HCT116 (cell line): ENCODE measurements around the gene EPHA3. TPM values are rescaled to one million over a fixed set of nuclear protein-coding genes. Genes with fewer than 3 reads are reported as not detected.

Experiments used
- ATAC-seq: fragments of 200-7000 bp; cut with Tn5 transposase; 2 replicates; pipeline ENCODE4 v1.9.1; 2020; ENCODE audit warnings: mild to moderate bottlenecking, moderate library complexity
- BruUV-seq: library from RNA; stranded (reverse); fragments of 400-500 nt; replicated peaks from 2 replicates; lab custom pipeline; 2021; lab: Mats Ljungman, UMichigan
- CTCF ChIA-PET: fragments of 300-600 bp; sonication (Branson Sonifier 250); formaldehyde crosslinking; loops from one replicate; lab custom pipeline; 2021; ENCODE audit warnings: antibody characterized with exemption; lab: Charles Lee
- POLR2A ChIA-PET: fragments of 300-600, 350-600 bp; sonication (Branson Sonifier 250); formaldehyde crosslinking; loops from one replicate; lab custom pipeline; 2021; ENCODE audit warnings: antibody characterized with exemption; lab: Charles Lee
- RAD21 ChIA-PET, 2 experiments: fragments of 300-600 bp; sonication (Branson Sonifier 250); formaldehyde crosslinking; loops; one replicate each; lab custom pipeline; 2023; ENCODE audit warnings: low total read pairs in 2 of 2; ENCODE audit not compliant: uncharacterized antibody in 2 of 2, unreplicated experiment in 2 of 2, low non-redundant PET in 1 of 2; lab: Charles Lee
- DNase-seq: peaks from one replicate; pipeline ENCODE4 v3.0.0-alpha.2; 2010; ENCODE audit warnings: low read depth, low spot score
- H2AFZ ChIP-seq: fragments of 200-600 bp; shearing (Covaris generic), sonication (generic); 2 replicates; pipeline ENCODE4 v1.6.1; 2017; ENCODE audit warnings: low read depth, mixed run types, mixed read lengths, antibody characterized with exemption, low read length; ENCODE audit not compliant: poor library complexity, severe bottlenecking
- H3K27ac ChIP-seq: 2 replicates; pipeline ENCODE4 v1.5.1; 2012; ENCODE audit warnings: low read depth, low read length
- H3K27me3 ChIP-seq: fragments of 200-600 bp; sonication (generic); 2 replicates; pipeline ENCODE4 v1.6.1; 2016; ENCODE audit warnings: mixed run types, low read length, mixed read lengths; ENCODE audit not compliant: insufficient read depth
- H3K36me3 ChIP-seq, 2 experiments: fragments of 200-500 bp in 1 of 2; fragments of 200-600 bp in 1 of 2; sonication (Bioruptor generic) in 1 of 2; sonication (generic) in 1 of 2; 2 replicates each; pipeline versions ENCODE4 v1.5.1 to v1.6.1; 2014 to 2016; ENCODE audit warnings: low read length in 2 of 2, inconsistent platforms in 1 of 2, mixed read lengths in 1 of 2, mixed run types in 1 of 2; ENCODE audit not compliant: insufficient read depth in 2 of 2, control insufficient read depth in 1 of 2
- H3K4me1 ChIP-seq, 2 experiments: fragments of 200-600 bp in 1 of 2; sonication (generic) in 1 of 2; 2 replicates each; pipeline versions ENCODE4 v1.5.1 to v1.6.1; 2012 to 2017; ENCODE audit warnings: low read length in 2 of 2, inconsistent platforms in 1 of 2, mild to moderate bottlenecking in 1 of 2, mixed read lengths in 1 of 2, mixed run types in 1 of 2, moderate library complexity in 1 of 2; ENCODE audit not compliant: insufficient read depth in 2 of 2, control insufficient read depth in 1 of 2
- H3K4me2 ChIP-seq: fragments of 200-600 bp; sonication (generic); 2 replicates; pipeline ENCODE4 v1.6.1; 2017; ENCODE audit warnings: mixed run types, low read length, mixed read lengths
- H3K4me3 ChIP-seq, 2 experiments: fragments of 200-600 bp in 1 of 2; sonication (generic) in 1 of 2; replicated peaks in 1 of 2; 2 replicates each; pipeline ENCODE4 v1.5.1; 2011 to 2016; ENCODE audit warnings: low read length in 2 of 2, control low read depth in 1 of 2, low read depth in 1 of 2, mild to moderate bottlenecking in 1 of 2, mixed read lengths in 1 of 2, mixed run types in 1 of 2
- H3K79me2 ChIP-seq: fragments of 200-600 bp; sonication (generic); 2 replicates; pipeline ENCODE4 v1.6.1; 2017; ENCODE audit warnings: mild to moderate bottlenecking, mixed run types, low read length, moderate library complexity, mixed read lengths; ENCODE audit not compliant: insufficient read depth
- H3K9ac ChIP-seq: fragments of 200-600 bp; sonication (generic); 2 replicates; pipeline ENCODE4 v1.6.1; 2016; ENCODE audit warnings: low read length, mixed read lengths
- H3K9me2 ChIP-seq: fragments of 200-600 bp; sonication (generic), shearing (Covaris generic); 2 replicates; pipeline ENCODE4 v1.6.1; 2017; ENCODE audit warnings: mixed run types, mild to moderate bottlenecking, moderate library complexity; ENCODE audit not compliant: insufficient read depth
- H3K9me3 ChIP-seq, 2 experiments: fragments of 200-500 bp in 1 of 2; fragments of 200-600 bp in 1 of 2; sonication (Bioruptor generic) in 1 of 2; sonication (generic) in 1 of 2; 2 replicates each; pipeline ENCODE4 v1.6.1; 2014 to 2017; ENCODE audit warnings: low read length in 2 of 2, mixed read lengths in 2 of 2, inconsistent platforms in 1 of 2, low read depth in 1 of 2, mild to moderate bottlenecking in 1 of 2, mixed run types in 1 of 2, moderate library complexity in 1 of 2; ENCODE audit not compliant: control insufficient read depth in 1 of 2, insufficient read depth in 1 of 2
- H4K20me1 ChIP-seq: fragments of 200-600 bp; sonication (generic), shearing (Covaris generic); 2 replicates; pipeline ENCODE4 v1.6.1; 2017; ENCODE audit warnings: mixed run types, mild to moderate bottlenecking, moderate library complexity; ENCODE audit not compliant: insufficient read depth
- CBX3 ChIP-seq: IDR thresholded peaks from 2 replicates; pipeline ENCODE4 v1.6.1; 2012; ENCODE audit warnings: low read depth
- CTCF ChIP-seq, 3 experiments: fragments of 200-600 bp in 1 of 3; sonication (generic) in 1 of 3; IDR thresholded peaks in 2 of 3; conservative IDR thresholded peaks in 1 of 3; 2 replicates each; pipeline ENCODE4 v1.5.1; 2012 to 2017; ENCODE audit warnings: low read depth in 2 of 3, low read length in 2 of 3, antibody characterized with exemption in 1 of 3, borderline replicate concordance in 1 of 3, control low read depth in 1 of 3, mild to moderate bottlenecking in 1 of 3, mixed read lengths in 1 of 3, mixed run types in 1 of 3, moderate library complexity in 1 of 3; ENCODE audit not compliant: insufficient read depth in 1 of 3
- EGR1 ChIP-seq: IDR thresholded peaks from 2 replicates; pipeline ENCODE4 v1.6.1; 2012; ENCODE audit warnings: low read depth
- ELF1 ChIP-seq: IDR thresholded peaks from 2 replicates; pipeline ENCODE4 v1.6.1; 2012; ENCODE audit warnings: low read depth, borderline replicate concordance
- FOSL1 ChIP-seq: IDR thresholded peaks from 2 replicates; pipeline ENCODE4 v1.6.1; 2012; ENCODE audit warnings: low read depth
- JUND ChIP-seq: IDR thresholded peaks from 2 replicates; pipeline ENCODE4 v1.6.1; 2012
- RAD21 ChIP-seq: IDR thresholded peaks from 2 replicates; pipeline ENCODE4 v1.6.1; 2012; ENCODE audit warnings: low read depth, mild to moderate bottlenecking
- SIN3A ChIP-seq: IDR thresholded peaks from 2 replicates; pipeline ENCODE4 v1.6.1; 2012; ENCODE audit warnings: low read depth
- SP1 ChIP-seq: IDR thresholded peaks from 2 replicates; pipeline ENCODE4 v1.6.1; 2012; ENCODE audit warnings: low read depth
- SRF ChIP-seq: IDR thresholded peaks from 2 replicates; pipeline ENCODE4 v1.6.1; 2012; ENCODE audit warnings: low read depth
- TCF7L2 ChIP-seq: IDR thresholded peaks from 2 replicates; pipeline ENCODE4 v1.7.0; 2011; ENCODE audit warnings: borderline replicate concordance, inconsistent platforms; ENCODE audit not compliant: insufficient read depth, insufficient read length; ENCODE audit errors: extremely low read depth
- YY1 ChIP-seq: IDR thresholded peaks from 2 replicates; pipeline ENCODE4 v1.6.1; 2011; ENCODE audit warnings: low read length, low read depth, moderate library complexity, mild to moderate bottlenecking; ENCODE audit not compliant: insufficient replicate concordance; ENCODE audit errors: extremely low read depth
- ZFX ChIP-seq: fragments of 450-650 bp; IDR thresholded peaks from 2 replicates; pipeline ENCODE4 v1.6.1; 2017
- ZNF274 ChIP-seq: fragments of 200-500 bp; sonication (Bioruptor generic); IDR thresholded peaks from 2 replicates; pipeline ENCODE4 v1.6.1; 2014; ENCODE audit warnings: mild to moderate bottlenecking, low read depth, low read length, inconsistent platforms
- intact Hi-C: fragments of 100-400 bp; cut with micrococcal nuclease; formaldehyde crosslinking; loops from 2 replicates; pipeline ENCODE4 v1.10.0; 2022
- total RNA-seq: library from RNA; stranded (reverse); gene quantifications from one replicate; pipeline ENCODE4 v1.2.1, GENCODE V29; 2021; ENCODE audit not compliant: unreplicated experiment
- TF ChIP-seq, protein P1 (sequence below): IDR thresholded peaks from 2 replicates; pipeline ENCODE4 v1.6.1; 2012; ENCODE audit warnings: low read depth

EPHA3 gene
- total RNA-seq, 1 experiment from 2014 or later, result not detected

DNA sequence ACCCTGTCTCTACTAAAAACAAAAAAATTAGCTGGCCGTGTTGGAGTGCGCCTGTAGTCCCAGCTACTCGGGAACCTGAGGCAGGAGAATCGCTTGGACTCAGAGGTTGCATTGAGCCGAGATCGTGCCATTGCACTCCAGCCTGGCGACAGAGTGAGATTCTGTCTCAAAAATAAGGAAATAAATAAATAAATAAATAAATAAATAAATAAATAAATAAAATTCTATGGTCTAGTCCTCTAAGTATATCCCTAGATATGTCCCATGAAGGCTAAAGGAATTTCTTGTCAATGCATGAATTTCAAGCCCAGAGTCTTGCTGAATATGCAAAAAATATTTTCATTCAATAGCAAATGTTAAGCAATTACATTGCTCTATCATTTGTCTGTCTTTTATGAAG, 149.0 kb downstream of the EPHA3 start:
- no peaks in the 10 kb centered on the region for H3K9me2 ChIP-seq
- no peaks in the 10 kb centered on the region for H3K36me3 ChIP-seq
- peaks cover 0 to 24% of the 10 kb centered on the region in 2 experiments; a peak in 2 of 4 replicates for H3K9me3 ChIP-seq
- DNase-seq (no peak), ATAC-seq (no peak)
- POLR2A ChIA-PET, result no interaction called here
- H3K4me3 ChIP-seq, result no peak overlapping the region
- no peak overlapping the region for H2AFZ ChIP-seq
- CTCF ChIA-PET, result no interaction called here
- no peak for TF ChIP-seq TCF7L2
- TF ChIP-seq SIN3A, result no peak
- TF ChIP-seq, all 23 proteins: peak for 0
- BruUV-seq, result no TSS peak
- no peaks in the 10 kb centered on the region for H4K20me1 ChIP-seq
- no peak overlapping the region for H3K27ac ChIP-seq
- no peak overlapping the region for H3K9ac ChIP-seq
- H3K4me1 ChIP-seq, result no peaks in the 10 kb centered on the region
- no peak overlapping the region for H3K4me2 ChIP-seq
- no peaks in the 10 kb centered on the region for H3K27me3 ChIP-seq
- intact Hi-C loops, result no loop called here
- no peaks in the 10 kb centered on the region for H3K79me2 ChIP-seq
- RAD21 ChIA-PET, result no interaction called here

DNA sequence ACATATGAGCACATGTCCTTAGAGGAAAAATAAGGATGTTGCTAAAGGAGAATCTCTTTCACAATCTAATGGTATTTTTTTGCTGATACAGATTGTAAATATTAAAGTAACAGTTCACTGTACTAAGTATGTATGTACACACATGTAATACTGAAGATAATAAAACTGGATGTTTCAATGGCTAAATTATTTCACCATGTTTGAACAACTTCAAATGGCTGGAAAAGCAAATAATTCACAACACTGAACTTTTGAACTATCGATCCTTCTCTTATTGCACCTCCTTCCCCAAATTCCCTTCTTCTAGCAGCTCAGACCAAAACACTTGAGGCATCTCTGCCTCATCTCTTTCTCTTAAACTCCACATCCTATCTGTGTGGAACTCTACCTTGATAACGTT, 149.5 kb downstream of the EPHA3 start:
- Histone ChIP-seq H3K9ac (no peak overlapping the region), H3K27ac (no peak overlapping the region), H3K4me2 (no peak overlapping the region), H3K27me3 (no peaks in the 10 kb centered on the region), H3K9me2 (no peaks in the 10 kb centered on the region), H2AFZ (no peak overlapping the region), H3K4me1 (no peaks in the 10 kb centered on the region), H4K20me1 (no peaks in the 10 kb centered on the region)
- no TSS peak for BruUV-seq
- ATAC-seq (no peak), DNase-seq (no peak)
- intact Hi-C loops, result no loop called here
- no peak for TF ChIP-seq RAD21
- TF ChIP-seq, protein P1, sequence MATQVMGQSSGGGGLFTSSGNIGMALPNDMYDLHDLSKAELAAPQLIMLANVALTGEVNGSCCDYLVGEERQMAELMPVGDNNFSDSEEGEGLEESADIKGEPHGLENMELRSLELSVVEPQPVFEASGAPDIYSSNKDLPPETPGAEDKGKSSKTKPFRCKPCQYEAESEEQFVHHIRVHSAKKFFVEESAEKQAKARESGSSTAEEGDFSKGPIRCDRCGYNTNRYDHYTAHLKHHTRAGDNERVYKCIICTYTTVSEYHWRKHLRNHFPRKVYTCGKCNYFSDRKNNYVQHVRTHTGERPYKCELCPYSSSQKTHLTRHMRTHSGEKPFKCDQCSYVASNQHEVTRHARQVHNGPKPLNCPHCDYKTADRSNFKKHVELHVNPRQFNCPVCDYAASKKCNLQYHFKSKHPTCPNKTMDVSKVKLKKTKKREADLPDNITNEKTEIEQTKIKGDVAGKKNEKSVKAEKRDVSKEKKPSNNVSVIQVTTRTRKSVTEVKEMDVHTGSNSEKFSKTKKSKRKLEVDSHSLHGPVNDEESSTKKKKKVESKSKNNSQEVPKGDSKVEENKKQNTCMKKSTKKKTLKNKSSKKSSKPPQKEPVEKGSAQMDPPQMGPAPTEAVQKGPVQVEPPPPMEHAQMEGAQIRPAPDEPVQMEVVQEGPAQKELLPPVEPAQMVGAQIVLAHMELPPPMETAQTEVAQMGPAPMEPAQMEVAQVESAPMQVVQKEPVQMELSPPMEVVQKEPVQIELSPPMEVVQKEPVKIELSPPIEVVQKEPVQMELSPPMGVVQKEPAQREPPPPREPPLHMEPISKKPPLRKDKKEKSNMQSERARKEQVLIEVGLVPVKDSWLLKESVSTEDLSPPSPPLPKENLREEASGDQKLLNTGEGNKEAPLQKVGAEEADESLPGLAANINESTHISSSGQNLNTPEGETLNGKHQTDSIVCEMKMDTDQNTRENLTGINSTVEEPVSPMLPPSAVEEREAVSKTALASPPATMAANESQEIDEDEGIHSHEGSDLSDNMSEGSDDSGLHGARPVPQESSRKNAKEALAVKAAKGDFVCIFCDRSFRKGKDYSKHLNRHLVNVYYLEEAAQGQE, result no peak
- TF ChIP-seq EGR1, result no peak
- TF ChIP-seq FOSL1, result no peak
- TF ChIP-seq SP1, result no peak
- no peak for TF ChIP-seq TCF7L2
- TF ChIP-seq ZNF274, result no peak
- TF ChIP-seq CTCF (IDR thresholded peaks at IDR 0.05 in 2 of 3, conservative IDR thresholded peaks at IDR 0.05 in 1 of 3; ENCODE audit: borderline replicate concordance in 1 of 3, insufficient read depth in 1 of 3, low read depth in 2 of 3, low read length in 2 of 3), result no peak
- no peak for TF ChIP-seq ZFX
- no peak for TF ChIP-seq JUND
- no peak for TF ChIP-seq CBX3
- TF ChIP-seq ELF1, result no peak
- no peak for TF ChIP-seq SRF
- no peak for TF ChIP-seq YY1
- TF ChIP-seq, all 23 proteins: peak for 0
- Histone ChIP-seq H3K4me3 (no peak overlapping the region), H3K9me3 (peaks cover 0 to 24% of the 10 kb centered on the region in 2 experiments; a peak in 2 of 4 replicates), H3K36me3 (no peaks in the 10 kb centered on the region), H3K79me2 (no peaks in the 10 kb centered on the region)
- POLR2A ChIA-PET, result no interaction called here
- RAD21 ChIA-PET, result no interaction called here
- CTCF ChIA-PET, result no interaction called here
